OCI-LY1 (cell line): ENCODE results near the gene PRMT2.

Experiments used
- H2AFZ ChIP-seq: fragments of 200-600 bp; sonication (generic), shearing (Covaris generic); 2 replicates; pipeline ENCODE4 v1.6.0; 2014; ENCODE audit warnings: antibody characterized with exemption, mild to moderate bottlenecking, low read length
- H3F3A ChIP-seq: fragments of 200-600 bp; sonication (generic), shearing (Covaris generic); 2 replicates; pipeline ENCODE4 v1.6.0; 2014; ENCODE audit warnings: mild to moderate bottlenecking, antibody characterized with exemption, low read length, moderate library complexity; ENCODE audit not compliant: insufficient read depth
- H3K27ac ChIP-seq: fragments of 200-600 bp; sonication (generic); 2 replicates; pipeline ENCODE4 v1.5.1; 2014; ENCODE audit warnings: low read length, mixed run types, mild to moderate bottlenecking, low read depth; ENCODE audit not compliant: poor library complexity, severe bottlenecking
- H3K27me3 ChIP-seq: fragments of 200-600 bp; sonication (generic); 2 replicates; pipeline ENCODE4 v1.6.0; 2014; ENCODE audit warnings: antibody characterized with exemption, mild to moderate bottlenecking, low read length, moderate library complexity; ENCODE audit not compliant: insufficient read depth
- H3K36me3 ChIP-seq: fragments of 200-600 bp; sonication (generic); 2 replicates; pipeline ENCODE4 v1.6.1; 2014; ENCODE audit warnings: mild to moderate bottlenecking, antibody characterized with exemption, low read length, moderate library complexity, mixed read lengths; ENCODE audit not compliant: insufficient read depth
- H3K4me1 ChIP-seq: fragments of 200-600 bp; sonication (generic); 2 replicates; pipeline ENCODE4 v1.5.1; 2014; ENCODE audit warnings: mild to moderate bottlenecking, low read length, moderate library complexity; ENCODE audit not compliant: insufficient read depth, severe bottlenecking
- H3K4me2 ChIP-seq: fragments of 200-600 bp; sonication (generic), shearing (Covaris generic); 2 replicates; pipeline ENCODE4 v1.6.1; 2014; ENCODE audit warnings: low read length
- H3K4me3 ChIP-seq: fragments of 200-600 bp; sonication (generic); 2 replicates; pipeline ENCODE4 v1.5.1; 2014; ENCODE audit warnings: low read length, low read depth, mild to moderate bottlenecking, mixed read lengths; ENCODE audit not compliant: poor library complexity, severe bottlenecking
- H3K79me2 ChIP-seq: fragments of 200-600 bp; shearing (Covaris generic); 2 replicates; pipeline ENCODE4 v1.6.1; 2016; ENCODE audit warnings: mixed run types, low read length, mixed read lengths; ENCODE audit not compliant: insufficient read depth
- H3K9ac ChIP-seq: fragments of 200-600 bp; sonication (generic), shearing (Covaris generic); 2 replicates; pipeline ENCODE4 v1.6.1; 2014; ENCODE audit warnings: mild to moderate bottlenecking, low read length, mixed read lengths
- H3K9me2 ChIP-seq: fragments of 200-600 bp; sonication (generic), shearing (Covaris generic); 2 replicates; pipeline ENCODE4 v1.6.1; 2014; ENCODE audit warnings: low read depth, mild to moderate bottlenecking, low read length, mixed read lengths
- H3K9me3 ChIP-seq: fragments of 200-600 bp; shearing (Covaris generic); 2 replicates; pipeline ENCODE4 v1.6.1; 2014; ENCODE audit warnings: low read length, mixed read lengths
- H4K20me1 ChIP-seq: fragments of 200-600 bp; sonication (generic), shearing (Covaris generic); 2 replicates; pipeline ENCODE4 v1.6.0; 2016; ENCODE audit warnings: mild to moderate bottlenecking, low read length; ENCODE audit not compliant: insufficient read depth
- CTCF ChIP-seq: fragments of 200-600 bp; sonication (generic), shearing (Covaris generic); IDR thresholded peaks from 2 replicates; pipeline ENCODE4 v1.5.1; 2017; ENCODE audit warnings: mild to moderate bottlenecking, antibody characterized with exemption, low read length, moderate library complexity, mixed read lengths
- EZH2 ChIP-seq: fragments of 200-600 bp; sonication (generic), shearing (Covaris generic); IDR thresholded peaks from 2 replicates; pipeline ENCODE4 v1.8.0; 2017; ENCODE audit warnings: borderline replicate concordance, mixed run types, mild to moderate bottlenecking, antibody characterized with exemption, low read length, moderate library complexity, mixed read lengths

PRMT2 gene

DNA sequence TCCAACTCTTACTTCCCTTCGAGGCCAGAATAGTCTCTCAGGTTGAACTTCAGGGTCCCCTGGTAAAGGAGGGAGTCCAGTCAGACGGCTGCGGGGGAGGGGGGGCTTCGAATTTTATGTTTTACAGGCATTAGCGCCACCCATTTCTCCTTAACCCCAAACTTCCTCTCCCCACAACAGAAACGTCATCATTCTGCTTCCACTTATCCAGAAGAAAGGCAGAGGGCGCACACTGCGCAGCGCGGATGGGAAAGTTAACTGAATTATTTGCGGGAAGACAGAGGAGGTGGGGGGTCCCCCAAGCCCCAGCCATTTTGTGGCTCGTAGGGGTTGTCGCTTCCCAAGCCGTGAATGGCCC lies 529 bp upstream of the PRMT2 start:
- Histone ChIP-seq H4K20me1 (no peaks in the 10 kb centered on the region), H3K4me1 (peaks cover 37% of the 10 kb centered on the region), H3K27me3 (no peaks in the 10 kb centered on the region), H3K27ac (no peak overlapping the region), H3K36me3 (0 out of 2 replicates have a peak, but pooled peaks cover 4% of the 10 kb centered on the region), H3K9me3 (no peaks in the 10 kb centered on the region), H3K79me2 (no peaks in the 10 kb centered on the region), H3F3A (peaks cover 4% of the 10 kb centered on the region; the same call in 1 of the 2 replicates), H3K4me3 (peak overlapping the region; percentile 81), H3K4me2 (peak overlapping the region; percentile 93), H2AFZ (0 out of 2 replicates have a peak overlapping the region, but pooled peaks have one; percentile 53), H3K9me2 (no peaks in the 10 kb centered on the region), H3K9ac (peak overlapping the region; percentile 76)
- no peak for TF ChIP-seq EZH2
- TF ChIP-seq CTCF, result peak; percentile 8; the same call in 1 of the 2 replicates

DNA sequence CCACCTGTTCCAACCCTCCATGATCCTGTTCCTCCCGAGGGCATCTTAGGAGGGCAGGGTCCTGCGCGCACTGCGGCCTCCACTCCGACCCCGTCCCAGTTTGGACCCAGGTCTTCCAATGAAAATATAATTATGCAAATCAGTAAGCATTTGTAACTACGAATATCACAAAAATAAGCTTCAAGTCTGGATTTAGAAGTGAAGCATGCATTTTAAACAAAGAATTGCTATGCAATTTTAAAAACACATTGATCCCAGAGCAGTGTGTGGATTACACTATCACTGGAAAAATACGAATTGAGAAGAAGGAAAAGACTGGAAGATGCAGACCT lies 673 bp downstream of the PRMT2 start:
- Histone ChIP-seq H3K79me2 (no peaks in the 10 kb centered on the region), H3K9ac (peak overlapping the region; percentile 76), H4K20me1 (no peaks in the 10 kb centered on the region), H3K27me3 (no peaks in the 10 kb centered on the region), H3K9me2 (no peaks in the 10 kb centered on the region), H3F3A (peaks cover 4% of the 10 kb centered on the region; the same call in 1 of the 2 replicates), H3K9me3 (no peaks in the 10 kb centered on the region), H2AFZ (no peak overlapping the region), H3K4me1 (peaks cover 37% of the 10 kb centered on the region), H3K4me2 (peak overlapping the region; percentile 93), H3K36me3 (0 out of 2 replicates have a peak, but pooled peaks cover 7% of the 10 kb centered on the region), H3K27ac (no peak overlapping the region), H3K4me3 (peak overlapping the region; percentile 81)
- no peak for TF ChIP-seq EZH2
- TF ChIP-seq CTCF, result no peak

GRCh38 chr21:46636550-46637285 lies 1.2 kb downstream of the PRMT2 start:
- Histone ChIP-seq H3F3A (peaks cover 4% of the 10 kb centered on the region; the same call in 1 of the 2 replicates), H3K4me3 (peak overlapping the region; percentile 81), H3K9me3 (no peaks in the 10 kb centered on the region), H3K27me3 (no peaks in the 10 kb centered on the region), H3K4me1 (peaks cover 37% of the 10 kb centered on the region), H3K9me2 (no peaks in the 10 kb centered on the region), H3K4me2 (peak overlapping the region; percentile 93), H2AFZ (no peak overlapping the region), H3K79me2 (no peaks in the 10 kb centered on the region), H3K27ac (peak overlapping the region; percentile 0), H4K20me1 (no peaks in the 10 kb centered on the region), H3K9ac (peak overlapping the region; percentile 76; the same call in 1 of the 2 replicates), H3K36me3 (0 out of 2 replicates have a peak, but pooled peaks cover 7% of the 10 kb centered on the region)
- TF ChIP-seq CTCF, result no peak
- no peak for TF ChIP-seq EZH2
